NCI-H748 (cell line): Measurements from ENCODE around the gene RNASE8.
"Not testable (repeated sequence)": the region's sequence is repeated elsewhere in the genome, so short reads cannot be mapped to it uniquely, and the experiment has no call there.

Source experiments
- DNase-seq: peaks from one replicate; lab custom pipeline; 2025; ENCODE audit not compliant: unreplicated experiment; lab: John Stamatoyannopoulos, UW

Gene RNASE8

GRCh38 chr14:21057803-21058675 is at the start of gene RNASE8:
Gene RNASE8, plus strand, starts transcription at chr14:21057822. Its CDS starts 71 bp downstream, at chr14:21057893.
- no peak for DNase-seq

- DNase-seq: not testable (repeated sequence)
These were observed 47.9 kb upstream of the RNASE8 start for GRCh38 chr14:21009721-21010120.

GRCh38 chr14:21011136-21011535 is 46.5 kb upstream of the RNASE8 start:
- DNase-seq: no peak

GRCh38 chr14:21014761-21015190 is 42.8 kb upstream of the RNASE8 start:
- peak; percentile 80 for DNase-seq

GRCh38 chr14:21015312-21015711 is 42.3 kb upstream of the RNASE8 start:
- no peak for DNase-seq

- DNase-seq: no peak
These were observed 41.0 kb upstream of the RNASE8 start for GRCh38 chr14:21016413-21017190.

- no peak for DNase-seq
These were observed 39.9 kb upstream of the RNASE8 start for GRCh38 chr14:21017528-21018245.

GRCh38 chr14:21018286-21018685 is 39.3 kb upstream of the RNASE8 start:
- no peak for DNase-seq

- DNase-seq: no peak
These were observed 38.8 kb upstream of the RNASE8 start for GRCh38 chr14:21018781-21019180.

GRCh38 chr14:21019366-21019765 is 38.3 kb upstream of the RNASE8 start:
- DNase-seq: no peak

GRCh38 chr14:21020977-21021545 is 36.6 kb upstream of the RNASE8 start:
- DNase-seq: no peak

- no peak for DNase-seq
These were observed 34.9 kb upstream of the RNASE8 start for GRCh38 chr14:21022686-21023085.

- DNase-seq: no peak
These were observed 34.4 kb upstream of the RNASE8 start for GRCh38 chr14:21023174-21023573.

- no peak for DNase-seq
These were observed 33.6 kb upstream of the RNASE8 start for GRCh38 chr14:21023817-21024584.

- DNase-seq: peak; percentile 77
These were observed 32.8 kb upstream of the RNASE8 start, which contains the start of gene NDRG2 for GRCh38 chr14:21024585-21025370. Gene NDRG2, minus strand, starts transcription at chr14:21025061. Its CDS starts 1,746 bp downstream, at chr14:21023315.

- peak; percentile 23 for DNase-seq
These were observed 32.0 kb upstream of the RNASE8 start for GRCh38 chr14:21025371-21026273.

- no peak for DNase-seq
These were observed 31.2 kb upstream of the RNASE8 start for GRCh38 chr14:21026274-21026987.

- no peak for DNase-seq
These were observed 30.7 kb upstream of the RNASE8 start for GRCh38 chr14:21026988-21027315.
